WTC11 (cell line): ENCODE results near the gene GRAP. TPM values are rescaled to one million over a fixed set of nuclear protein-coding genes. Genes with fewer than 3 reads are reported as not detected.
"Not testable (repeated sequence)": the region's sequence is repeated elsewhere in the genome, so short reads cannot be mapped to it uniquely, and the experiment has no call there.

ENCODE experiments used
- ATAC-seq: fragments of 200-7000 bp; cut with Tn5 transposase; 2 replicates; pipeline ENCODE4 v1.10.0; 2021; ENCODE audit warnings: mild to moderate bottlenecking, moderate library complexity
- CTCF ChIA-PET: fragments of 300-600 bp; sonication (Branson Sonifier 250); formaldehyde crosslinking; loops from one replicate; lab custom pipeline; 2021; ENCODE audit warnings: antibody characterized with exemption; lab: Charles Lee
- POLR2A ChIA-PET: fragments of 350-600 bp; sonication (Branson Sonifier 250); formaldehyde crosslinking; loops from one replicate; lab custom pipeline; 2021; ENCODE audit warnings: antibody characterized with exemption; lab: Charles Lee
- DNase-seq: peaks from one replicate; pipeline ENCODE4 v3.0.0; 2021; ENCODE audit warnings: low spot score
- H3K27ac Mint-ChIP-seq: 2 replicates; pipeline ENCODE4 v1.8.0; 2021; ENCODE audit warnings: mixed read lengths
- H3K27me3 Mint-ChIP-seq: 2 replicates; pipeline ENCODE4 v1.8.0; 2021; ENCODE audit warnings: low read depth, mild to moderate bottlenecking, moderate library complexity, mixed read lengths
- H3K36me3 Mint-ChIP-seq: 2 replicates; pipeline ENCODE4 v1.8.0; 2021; ENCODE audit warnings: mixed read lengths
- H3K4me1 Mint-ChIP-seq: 2 replicates; pipeline ENCODE4 v1.8.0; 2022; ENCODE audit warnings: mixed read lengths
- H3K4me3 Mint-ChIP-seq: 2 replicates; pipeline ENCODE4 v1.8.0; 2021; ENCODE audit warnings: mild to moderate bottlenecking, moderate library complexity, mixed read lengths
- H3K9me3 Mint-ChIP-seq: 2 replicates; pipeline ENCODE4 v1.8.0; 2021; ENCODE audit warnings: mixed read lengths
- KAT7 ChIP-seq: sonication (generic); formaldehyde crosslinking; IDR thresholded peaks from 2 replicates; pipeline ENCODE4 v1.8.1; 2023; ENCODE audit warnings: missing genetic modification reagents, mild to moderate bottlenecking, borderline replicate concordance
- OVOL2 ChIP-seq: fragments of 250-450 bp; sonication (Bioruptor Pico); IDR thresholded peaks from 2 replicates; pipeline ENCODE4 v1.9.0; 2021; ENCODE audit warnings: mild to moderate bottlenecking, borderline replicate concordance
- RELA ChIP-seq: sonication (generic); formaldehyde crosslinking; IDR thresholded peaks from 2 replicates; pipeline ENCODE4 v1.8.1; 2022; ENCODE audit warnings: missing genetic modification reagents, mild to moderate bottlenecking, borderline replicate concordance
- SMAD3 ChIP-seq: sonication (generic); formaldehyde crosslinking; IDR thresholded peaks from 2 replicates; pipeline ENCODE4 v1.8.0; 2022; ENCODE audit warnings: missing genetic modification reagents, mild to moderate bottlenecking, borderline replicate concordance
- SMAD4 ChIP-seq: sonication (generic); formaldehyde crosslinking; IDR thresholded peaks from 2 replicates; pipeline ENCODE4 v1.8.0; 2022; ENCODE audit warnings: mild to moderate bottlenecking, missing genetic modification reagents
- TP53 ChIP-seq: sonication (generic); formaldehyde crosslinking; IDR thresholded peaks from 2 replicates; pipeline ENCODE4 v1.8.1; 2023; ENCODE audit warnings: mild to moderate bottlenecking, missing genetic modification reagents
- USF2 ChIP-seq: sonication (generic); formaldehyde crosslinking; IDR thresholded peaks from 2 replicates; pipeline ENCODE4 v1.8.1; 2023; ENCODE audit warnings: mild to moderate bottlenecking, missing genetic modification reagents, moderate library complexity
- ZNF138 ChIP-seq: sonication (generic); formaldehyde crosslinking; conservative IDR thresholded peaks from 2 replicates; pipeline ENCODE4 v1.8.1; 2022; ENCODE audit warnings: mild to moderate bottlenecking, moderate library complexity, missing genetic modification reagents
- total RNA-seq: library from RNA; stranded (reverse); gene quantifications from 3 replicates; pipeline ENCODE4 v1.2.3, GENCODE V29; 2021
- TF ChIP-seq, protein P1 (sequence below): fragments of 250-450 bp; sonication (Bioruptor Pico); IDR thresholded peaks from 2 replicates; pipeline ENCODE4 v1.9.0; 2021; ENCODE audit warnings: moderate library complexity, mild to moderate bottlenecking, inconsistent platforms, borderline replicate concordance
- TF ChIP-seq, protein P2 (sequence below): fragments of 250-450 bp; sonication (Bioruptor Pico); IDR thresholded peaks from 2 replicates; pipeline ENCODE4 v1.9.0; 2021; ENCODE audit warnings: mild to moderate bottlenecking
- TF ChIP-seq, protein P3 (sequence below): fragments of 250-450 bp; sonication (Bioruptor Pico); IDR thresholded peaks from 2 replicates; pipeline ENCODE4 v1.9.0; 2021; ENCODE audit warnings: mild to moderate bottlenecking
- TF ChIP-seq, protein P4 (sequence below): fragments of 250-450 bp; sonication (Bioruptor Pico); IDR thresholded peaks from 2 replicates; pipeline ENCODE4 v2.1.2; 2022; ENCODE audit warnings: mild to moderate bottlenecking, moderate library complexity
- TF ChIP-seq, protein P5 (sequence below): sonication (generic); formaldehyde crosslinking; IDR thresholded peaks from 2 replicates; pipeline ENCODE4 v1.8.1; 2023; ENCODE audit warnings: mild to moderate bottlenecking, missing genetic modification reagents

GRAP gene
- total RNA-seq, 1 experiment from 2014 or later, result 0.59 TPM

- TF ChIP-seq, protein P1, sequence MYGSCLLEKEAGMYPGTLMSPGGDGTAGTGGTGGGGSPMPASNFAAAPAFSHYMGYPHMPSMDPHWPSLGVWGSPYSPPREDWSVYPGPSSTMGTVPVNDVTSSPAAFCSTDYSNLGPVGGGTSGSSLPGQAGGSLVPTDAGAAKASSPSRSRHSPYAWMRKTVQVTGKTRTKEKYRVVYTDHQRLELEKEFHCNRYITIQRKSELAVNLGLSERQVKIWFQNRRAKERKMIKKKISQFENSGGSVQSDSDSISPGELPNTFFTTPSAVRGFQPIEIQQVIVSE (CRISPR knock-in tag), result no peak
Measured at GRCh38 chr17:19022747-19023146, 24.0 kb downstream of the GRAP start (continued).

- no peak for ATAC-seq
- ChIA-PET CTCF (interaction anchor here (2.5 kb wide), 1 partner anchor 60 kb away, joined by 20 read pairs; no protein-coding TSS in a partner anchor), POLR2A (interaction anchor here (1.2 kb wide), 1 partner anchor 11 kb away, joined by 3 read pairs; no protein-coding TSS in a partner anchor)
- Mint-ChIP-seq H3K36me3 (no peaks in the 10 kb centered on the region), H3K4me3 (no peak overlapping the region), H3K27me3 (no peaks in the 10 kb centered on the region; the same call in 1 of the 2 replicates), H3K9me3 (no peaks in the 10 kb centered on the region), H3K4me1 (0 out of 2 replicates have a peak, but pooled peaks cover 3% of the 10 kb centered on the region), H3K27ac (no peak overlapping the region)
- no peak for DNase-seq
- TF ChIP-seq, protein P2, sequence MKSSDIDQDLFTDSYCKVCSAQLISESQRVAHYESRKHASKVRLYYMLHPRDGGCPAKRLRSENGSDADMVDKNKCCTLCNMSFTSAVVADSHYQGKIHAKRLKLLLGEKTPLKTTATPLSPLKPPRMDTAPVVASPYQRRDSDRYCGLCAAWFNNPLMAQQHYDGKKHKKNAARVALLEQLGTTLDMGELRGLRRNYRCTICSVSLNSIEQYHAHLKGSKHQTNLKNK, result no peak
- TF ChIP-seq, protein P3, sequence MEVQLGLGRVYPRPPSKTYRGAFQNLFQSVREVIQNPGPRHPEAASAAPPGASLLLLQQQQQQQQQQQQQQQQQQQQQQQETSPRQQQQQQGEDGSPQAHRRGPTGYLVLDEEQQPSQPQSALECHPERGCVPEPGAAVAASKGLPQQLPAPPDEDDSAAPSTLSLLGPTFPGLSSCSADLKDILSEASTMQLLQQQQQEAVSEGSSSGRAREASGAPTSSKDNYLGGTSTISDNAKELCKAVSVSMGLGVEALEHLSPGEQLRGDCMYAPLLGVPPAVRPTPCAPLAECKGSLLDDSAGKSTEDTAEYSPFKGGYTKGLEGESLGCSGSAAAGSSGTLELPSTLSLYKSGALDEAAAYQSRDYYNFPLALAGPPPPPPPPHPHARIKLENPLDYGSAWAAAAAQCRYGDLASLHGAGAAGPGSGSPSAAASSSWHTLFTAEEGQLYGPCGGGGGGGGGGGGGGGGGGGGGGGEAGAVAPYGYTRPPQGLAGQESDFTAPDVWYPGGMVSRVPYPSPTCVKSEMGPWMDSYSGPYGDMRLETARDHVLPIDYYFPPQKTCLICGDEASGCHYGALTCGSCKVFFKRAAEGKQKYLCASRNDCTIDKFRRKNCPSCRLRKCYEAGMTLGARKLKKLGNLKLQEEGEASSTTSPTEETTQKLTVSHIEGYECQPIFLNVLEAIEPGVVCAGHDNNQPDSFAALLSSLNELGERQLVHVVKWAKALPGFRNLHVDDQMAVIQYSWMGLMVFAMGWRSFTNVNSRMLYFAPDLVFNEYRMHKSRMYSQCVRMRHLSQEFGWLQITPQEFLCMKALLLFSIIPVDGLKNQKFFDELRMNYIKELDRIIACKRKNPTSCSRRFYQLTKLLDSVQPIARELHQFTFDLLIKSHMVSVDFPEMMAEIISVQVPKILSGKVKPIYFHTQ (CRISPR knock-in tag), result no peak
- TF ChIP-seq OVOL2 (CRISPR knock-in tag), result no peak
- no peak for TF ChIP-seq USF2 (CRISPR knock-in tag)
- TF ChIP-seq SMAD3 (CRISPR knock-in tag), result no peak
- no peak for TF ChIP-seq ZNF138 (CRISPR knock-in tag)
Measured at GRCh38 chr17:19022128-19022527, 24.6 kb downstream of the GRAP start.

DNA sequence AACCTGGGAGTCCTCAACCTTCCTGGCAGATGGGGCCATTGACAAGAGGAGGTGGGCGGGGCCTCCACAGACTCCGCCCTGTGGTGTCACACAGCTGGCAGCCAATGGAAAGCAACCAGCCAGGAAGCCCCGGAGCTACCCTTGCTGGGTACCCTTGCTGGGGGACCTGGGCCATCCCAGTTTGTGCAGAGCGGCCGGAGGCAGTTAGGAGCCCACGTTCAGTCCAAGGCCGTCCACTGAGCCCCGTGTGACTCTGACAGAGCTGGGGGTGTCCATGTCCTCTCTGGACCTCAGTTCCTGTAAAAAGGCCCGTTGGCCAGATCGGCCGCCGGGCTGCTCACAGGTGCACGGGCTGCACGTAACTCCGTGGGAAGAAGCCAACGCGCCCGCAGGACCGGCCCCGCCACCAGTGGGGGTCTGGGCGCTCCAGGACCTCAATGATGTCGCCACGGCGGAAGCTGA lies 25.1 kb downstream of the GRAP start:
- H3K36me3 Mint-ChIP-seq, result no peaks in the 10 kb centered on the region
- ChIA-PET POLR2A (interaction anchor here (1.2 kb wide), 1 partner anchor 10 kb away, joined by 3 read pairs; no protein-coding TSS in a partner anchor), CTCF (no interaction called here)
- DNase-seq (peak; percentile 75), ATAC-seq (peak; percentile 78)
- no peak overlapping the region for H3K27ac Mint-ChIP-seq
- TF ChIP-seq TP53, result no peak
- TF ChIP-seq, protein P4, sequence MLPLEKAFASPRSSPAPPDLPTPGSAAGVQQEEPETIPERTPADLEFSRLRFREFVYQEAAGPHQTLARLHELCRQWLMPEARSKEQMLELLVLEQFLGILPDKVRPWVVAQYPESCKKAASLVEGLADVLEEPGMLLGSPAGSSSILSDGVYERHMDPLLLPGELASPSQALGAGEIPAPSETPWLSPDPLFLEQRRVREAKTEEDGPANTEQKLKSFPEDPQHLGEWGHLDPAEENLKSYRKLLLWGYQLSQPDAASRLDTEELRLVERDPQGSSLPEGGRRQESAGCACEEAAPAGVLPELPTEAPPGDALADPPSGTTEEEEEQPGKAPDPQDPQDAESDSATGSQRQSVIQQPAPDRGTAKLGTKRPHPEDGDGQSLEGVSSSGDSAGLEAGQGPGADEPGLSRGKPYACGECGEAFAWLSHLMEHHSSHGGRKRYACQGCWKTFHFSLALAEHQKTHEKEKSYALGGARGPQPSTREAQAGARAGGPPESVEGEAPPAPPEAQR (CRISPR knock-in tag), result no peak
- TF ChIP-seq KAT7 (CRISPR knock-in tag), result no peak
- TF ChIP-seq RELA, result no peak
- TF ChIP-seq, protein P5, sequence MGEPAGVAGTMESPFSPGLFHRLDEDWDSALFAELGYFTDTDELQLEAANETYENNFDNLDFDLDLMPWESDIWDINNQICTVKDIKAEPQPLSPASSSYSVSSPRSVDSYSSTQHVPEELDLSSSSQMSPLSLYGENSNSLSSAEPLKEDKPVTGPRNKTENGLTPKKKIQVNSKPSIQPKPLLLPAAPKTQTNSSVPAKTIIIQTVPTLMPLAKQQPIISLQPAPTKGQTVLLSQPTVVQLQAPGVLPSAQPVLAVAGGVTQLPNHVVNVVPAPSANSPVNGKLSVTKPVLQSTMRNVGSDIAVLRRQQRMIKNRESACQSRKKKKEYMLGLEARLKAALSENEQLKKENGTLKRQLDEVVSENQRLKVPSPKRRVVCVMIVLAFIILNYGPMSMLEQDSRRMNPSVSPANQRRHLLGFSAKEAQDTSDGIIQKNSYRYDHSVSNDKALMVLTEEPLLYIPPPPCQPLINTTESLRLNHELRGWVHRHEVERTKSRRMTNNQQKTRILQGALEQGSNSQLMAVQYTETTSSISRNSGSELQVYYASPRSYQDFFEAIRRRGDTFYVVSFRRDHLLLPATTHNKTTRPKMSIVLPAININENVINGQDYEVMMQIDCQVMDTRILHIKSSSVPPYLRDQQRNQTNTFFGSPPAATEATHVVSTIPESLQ, result no peak
- TF ChIP-seq SMAD4, result no peak
- H3K4me1 Mint-ChIP-seq, result 0 out of 2 replicates have a peak, but pooled peaks cover 3% of the 10 kb centered on the region
- H3K9me3 Mint-ChIP-seq, result no peaks in the 10 kb centered on the region
- no peak overlapping the region for H3K4me3 Mint-ChIP-seq
- H3K27me3 Mint-ChIP-seq, result no peaks in the 10 kb centered on the region; the same call in 1 of the 2 replicates

DNA sequence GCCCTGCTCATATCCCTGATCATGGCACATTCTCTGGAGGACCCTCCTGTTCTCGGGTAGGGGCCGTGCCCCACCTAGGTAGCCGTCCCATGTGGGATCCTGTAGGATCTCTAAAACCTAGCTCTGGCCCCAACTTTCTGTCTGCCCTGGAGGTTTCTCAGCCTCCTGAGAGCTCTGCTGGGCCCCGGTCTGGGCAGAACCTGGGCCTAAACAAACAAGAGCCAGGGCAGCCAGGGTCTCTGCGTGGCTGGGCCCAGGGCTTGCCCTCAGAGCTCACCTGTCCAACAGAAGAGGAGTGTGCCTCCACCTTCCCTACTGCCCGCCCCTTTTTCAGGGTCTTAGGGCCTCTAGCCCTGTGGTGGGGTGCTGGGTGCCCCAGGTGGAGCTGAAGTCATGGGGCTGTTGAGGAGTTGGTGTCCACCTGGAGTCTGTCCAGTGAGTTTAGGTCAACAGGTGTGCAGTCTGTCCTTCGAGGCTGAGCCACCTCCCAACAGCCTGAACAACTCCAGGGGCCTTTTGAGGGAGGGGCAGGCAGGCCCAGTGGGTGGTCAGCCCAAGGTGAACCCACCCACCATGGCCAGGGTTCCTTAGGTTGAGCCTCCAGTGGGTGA lies 25.6 kb downstream of the GRAP start:
- ATAC-seq, DNase-seq, H3K27me3 Mint-ChIP-seq, POLR2A ChIA-PET, H3K4me1 Mint-ChIP-seq, H3K9me3 Mint-ChIP-seq, H3K36me3 Mint-ChIP-seq, H3K27ac Mint-ChIP-seq, H3K4me3 Mint-ChIP-seq: not testable (repeated sequence)
- CTCF ChIA-PET, result interaction anchor here (2.9 kb wide), 1 partner anchor 60 kb away, joined by 7 read pairs; no protein-coding TSS in a partner anchor
